SK-N-SH (cell line): Measurements from ENCODE around the gene DNAJB1.

Source experiments
- CTCF ChIP-seq: fragments of 200-600 bp; sonication (generic); IDR thresholded peaks from 2 replicates; pipeline ENCODE4 v1.6.1; 2017; ENCODE audit warnings: antibody characterized with exemption, mild to moderate bottlenecking, moderate library complexity
- ELF1 ChIP-seq: IDR thresholded peaks from 2 replicates; pipeline ENCODE4 v1.4.0; 2012
- FOSL2 ChIP-seq: IDR thresholded peaks from 2 replicates; pipeline ENCODE4 v1.4.0; 2012; ENCODE audit warnings: low read depth, mild to moderate bottlenecking, moderate library complexity, borderline replicate concordance
- GABPA ChIP-seq: IDR thresholded peaks from 2 replicates; pipeline ENCODE4 v1.4.0; 2012; ENCODE audit warnings: low read depth, mild to moderate bottlenecking
- MXI1 ChIP-seq: IDR thresholded peaks from 2 replicates; pipeline ENCODE4 v1.6.1; 2012; ENCODE audit warnings: mild to moderate bottlenecking, low read depth, low read length, improper control_type of control experiment
- NRF1 ChIP-seq: IDR thresholded peaks from 2 replicates; pipeline ENCODE4 v1.6.1; 2012; ENCODE audit warnings: low read depth, mild to moderate bottlenecking, low read length
- POLR2AphosphoS5 ChIP-seq: IDR thresholded peaks from 2 replicates; pipeline ENCODE4 v1.6.1; 2012; ENCODE audit warnings: low read depth, low read length
- REST ChIP-seq: IDR thresholded peaks from 2 replicates; pipeline ENCODE4 v1.6.1; 2012; ENCODE audit warnings: mild to moderate bottlenecking, low read depth, low read length, moderate library complexity
- TF ChIP-seq, protein P1 (sequence below): IDR thresholded peaks from 2 replicates; pipeline ENCODE4; 2012

DNA sequence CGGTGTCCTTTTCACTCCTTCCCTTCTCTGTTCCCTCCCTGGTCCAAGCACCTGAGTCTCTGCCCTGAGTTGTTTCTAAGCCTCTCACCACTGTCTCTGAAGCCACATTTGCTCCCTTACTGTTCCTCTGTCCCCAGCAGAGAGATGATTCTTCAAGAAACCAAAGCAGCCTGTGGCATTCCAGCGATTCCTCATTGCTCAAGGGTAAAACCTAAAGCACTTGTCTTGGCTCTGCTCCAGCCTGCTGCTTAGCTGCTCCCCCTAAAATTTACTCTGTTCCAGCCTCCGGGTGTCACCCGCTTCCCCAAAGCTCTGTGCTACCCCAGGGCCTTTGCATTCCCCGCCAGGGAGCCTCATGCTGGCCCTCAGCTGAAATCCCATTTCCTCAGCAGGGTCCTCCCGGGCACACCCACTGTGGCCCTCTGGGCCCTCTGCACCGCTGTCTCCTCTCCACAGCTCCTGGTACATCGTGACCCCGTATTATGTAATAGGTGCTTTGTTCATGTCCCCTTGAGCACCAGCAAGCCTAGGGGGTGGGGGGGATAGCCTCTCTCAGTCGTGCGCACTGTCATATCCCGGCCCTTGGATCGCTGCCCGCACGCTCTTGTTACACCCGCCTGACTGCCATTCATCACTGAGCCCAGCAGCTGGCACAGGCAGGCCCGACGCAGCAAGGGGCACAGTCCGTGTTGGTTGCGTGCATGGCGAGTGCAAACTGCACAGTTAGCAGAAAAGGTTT is 26.9 kb upstream of the DNAJB1 start:
- no peak for TF ChIP-seq POLR2AphosphoS5
- no peak for TF ChIP-seq GABPA
- TF ChIP-seq REST = no peak
- no peak for TF ChIP-seq CTCF
- TF ChIP-seq NRF1 = no peak
- TF ChIP-seq ELF1 = no peak
- TF ChIP-seq, protein P1, sequence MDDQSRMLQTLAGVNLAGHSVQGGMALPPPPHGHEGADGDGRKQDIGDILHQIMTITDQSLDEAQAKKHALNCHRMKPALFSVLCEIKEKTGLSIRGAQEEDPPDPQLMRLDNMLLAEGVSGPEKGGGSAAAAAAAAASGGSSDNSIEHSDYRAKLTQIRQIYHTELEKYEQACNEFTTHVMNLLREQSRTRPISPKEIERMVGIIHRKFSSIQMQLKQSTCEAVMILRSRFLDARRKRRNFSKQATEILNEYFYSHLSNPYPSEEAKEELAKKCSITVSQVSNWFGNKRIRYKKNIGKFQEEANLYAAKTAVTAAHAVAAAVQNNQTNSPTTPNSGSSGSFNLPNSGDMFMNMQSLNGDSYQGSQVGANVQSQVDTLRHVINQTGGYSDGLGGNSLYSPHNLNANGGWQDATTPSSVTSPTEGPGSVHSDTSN = no peak
- TF ChIP-seq FOSL2 = no peak
- TF ChIP-seq MXI1 = no peak
